ENCODE measurements around the gene NCAM2.

The NCAM2 gene

DNA sequence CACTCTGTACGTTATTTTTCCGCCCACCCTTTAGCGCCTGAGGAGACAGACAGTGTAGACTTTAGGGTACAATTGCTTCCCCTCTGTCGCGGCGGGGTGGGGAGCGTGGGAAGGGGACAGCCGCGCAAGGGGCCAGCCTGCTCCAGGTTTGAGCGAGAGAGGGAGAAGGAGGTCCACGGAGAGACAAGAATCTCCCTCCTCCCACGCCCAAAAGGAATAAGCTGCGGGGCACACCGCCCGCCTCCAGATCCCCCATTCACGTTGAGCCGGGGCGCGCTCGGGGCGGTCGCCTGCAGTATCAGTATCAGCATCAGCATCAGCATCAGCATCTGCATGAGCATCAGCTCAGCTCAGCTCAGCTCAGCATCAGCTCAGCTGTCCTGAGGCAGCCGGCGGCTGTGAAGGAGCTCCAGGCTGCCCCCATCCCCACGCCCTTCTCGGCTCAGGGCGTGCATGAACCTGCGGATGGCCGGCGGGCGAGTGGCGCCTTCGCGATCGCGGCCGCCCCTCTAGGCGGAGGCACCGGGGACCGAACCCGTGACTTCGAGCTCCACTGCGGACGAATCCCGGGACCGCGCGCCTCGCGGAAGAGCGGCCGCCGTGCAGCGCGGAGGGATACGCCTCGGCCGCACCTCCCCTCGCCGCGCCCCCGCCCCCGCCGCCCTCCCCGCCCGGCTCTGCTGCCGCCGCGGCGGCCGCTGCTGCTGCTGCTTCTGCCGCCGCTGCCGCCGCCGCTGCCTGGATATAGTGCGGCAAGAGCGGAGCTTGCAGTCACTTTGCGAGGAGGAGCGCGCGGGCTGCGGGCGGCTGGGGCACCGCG lies at the start of gene NCAM2:
NCAM2 (plus strand) TSS at position 774 of the 820 bp plus-strand sequence.
- peak in 50 of 51 donors; percentile 26 to 89 (median 70) for DNase-seq

DNA sequence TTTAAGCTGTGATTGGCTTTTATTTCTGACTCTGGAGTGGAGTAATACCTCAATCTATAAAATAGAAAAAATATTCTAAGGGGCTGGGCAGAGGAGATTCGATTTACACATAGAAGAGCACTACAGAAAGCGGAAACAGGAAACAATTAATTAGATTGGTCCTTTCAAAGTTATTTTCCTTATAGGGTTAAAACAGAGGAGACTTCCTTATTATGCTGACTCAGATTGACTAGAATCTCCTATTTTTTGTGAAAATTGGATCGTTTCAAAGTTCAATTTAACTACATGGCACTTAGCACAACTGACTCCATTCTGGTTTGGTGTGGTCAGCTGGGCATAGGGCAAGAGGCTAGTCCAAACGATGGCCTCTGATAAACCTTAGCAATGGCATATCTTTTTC lies 48.3 kb upstream of the NCAM2 start:
- no peak for DNase-seq

GRCh38 chr21:20965816-20966215 lies 32.4 kb upstream of the NCAM2 start:
- DNase-seq: no peak

- peak in 19 of 51 donors; percentile 4 to 59 (median 23) for DNase-seq
Observed at GRCh38 chr21:20968391-20968790, 29.8 kb upstream of the NCAM2 start.

- peak in 12 of 51 donors; percentile 3 to 66 (median 14) for DNase-seq
Observed at GRCh38 chr21:20970691-20971090, 27.5 kb upstream of the NCAM2 start.

DNA sequence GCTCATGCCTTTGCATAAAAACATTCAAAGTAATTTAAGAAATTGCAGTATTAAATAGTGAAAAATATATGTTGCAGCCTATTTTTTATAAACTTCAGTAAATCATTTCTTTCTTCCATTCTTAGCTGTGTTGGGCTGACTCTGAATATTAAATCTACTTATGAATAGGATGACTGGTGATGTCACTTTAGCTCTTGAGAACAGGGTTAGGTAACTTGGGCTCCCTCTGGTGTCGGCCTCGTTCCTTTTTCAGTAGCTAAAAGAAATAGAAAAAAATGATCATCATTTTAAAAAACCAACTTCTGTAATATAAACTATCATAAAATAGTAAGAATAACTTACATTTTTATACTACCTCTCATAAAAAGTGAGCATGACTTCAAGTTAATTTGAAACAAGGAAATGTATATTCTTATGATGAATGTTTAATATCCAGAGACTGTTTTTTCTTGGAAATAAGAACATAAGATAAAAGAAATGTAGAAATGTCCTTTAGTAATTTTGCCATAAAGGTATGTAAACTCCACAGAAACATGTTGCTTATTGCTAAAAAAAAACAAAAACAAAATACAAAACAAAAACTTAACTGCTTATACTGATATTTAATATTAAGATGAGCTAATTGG lies 26.8 kb upstream of the NCAM2 start:
- DNase-seq: peak in 30 of 51 donors; percentile 7 to 85 (median 48)

DNA sequence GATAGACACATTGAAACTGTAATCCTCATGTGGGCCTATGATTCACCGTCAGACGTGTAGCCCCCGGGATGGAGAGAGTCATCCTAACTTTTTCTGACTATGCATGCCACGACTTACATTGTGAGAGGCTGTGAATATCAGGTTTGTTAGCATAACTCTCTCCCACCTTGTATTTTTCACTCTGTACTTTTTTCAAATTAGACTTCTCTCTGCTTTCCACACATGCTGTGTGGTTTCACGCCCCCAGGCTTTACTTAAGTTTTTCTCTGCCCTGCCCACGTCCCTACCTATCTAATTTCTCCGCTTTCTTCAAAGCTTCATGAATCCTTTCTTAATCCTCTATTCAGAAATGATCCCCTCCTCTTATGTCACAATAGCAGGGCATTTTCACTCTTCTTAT lies 3.4 kb upstream of the NCAM2 start:
- peak in 1 of 51 donors; percentile 6 for DNase-seq

- DNase-seq: peak in 2 of 51 donors; percentile 20 to 32
Observed at GRCh38 chr21:20996421-20997310, 1.5 kb upstream of the NCAM2 start.

DNA sequence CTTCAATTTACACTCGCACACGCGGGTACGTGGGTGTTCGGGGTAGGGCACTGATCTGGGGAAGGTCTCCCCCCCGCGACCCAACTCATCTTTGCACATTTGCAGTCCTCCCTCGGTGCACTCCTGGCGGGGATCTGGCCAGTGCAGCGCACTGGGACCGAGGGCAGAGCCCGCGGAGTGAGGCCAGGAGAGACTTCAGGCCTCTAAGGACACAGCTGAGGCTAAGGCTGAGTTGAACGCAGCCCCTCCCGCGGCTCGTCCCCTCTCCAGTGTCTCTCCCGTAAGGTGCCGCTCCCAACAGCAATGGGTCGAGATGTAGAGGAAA lies 936 bp upstream of the NCAM2 start:
- DNase-seq: peak in 22 of 51 donors; percentile 5 to 79 (median 37)

GRCh38 chr21:20998456-20998789 lies 214 bp downstream of the NCAM2 start:
- DNase-seq: no peak

DNA sequence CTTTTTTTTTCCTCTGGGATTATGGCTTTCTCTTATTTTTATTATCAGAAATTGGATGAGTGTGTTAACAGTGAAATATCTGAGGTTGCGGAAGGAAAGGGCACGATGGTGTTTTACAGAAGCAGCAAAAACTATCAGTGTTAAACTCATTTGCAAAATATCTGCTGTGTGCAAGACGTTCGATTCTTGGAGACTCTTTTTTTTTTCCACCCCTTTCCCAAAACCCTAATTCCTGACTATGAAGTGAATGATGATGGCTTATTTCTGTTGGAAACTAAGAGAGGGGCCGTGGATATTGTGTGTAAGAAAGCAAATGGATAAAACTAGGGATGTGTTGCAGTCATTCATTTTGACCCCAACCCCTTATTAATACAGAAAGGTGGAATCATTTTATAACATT lies 677 bp downstream of the NCAM2 start:
- DNase-seq: peak in 1 of 51 donors; percentile 70

GRCh38 chr21:20999659-21000058 lies 1.4 kb downstream of the NCAM2 start:
- DNase-seq: peak in 29 of 51 donors; percentile 3 to 81 (median 34)

DNA sequence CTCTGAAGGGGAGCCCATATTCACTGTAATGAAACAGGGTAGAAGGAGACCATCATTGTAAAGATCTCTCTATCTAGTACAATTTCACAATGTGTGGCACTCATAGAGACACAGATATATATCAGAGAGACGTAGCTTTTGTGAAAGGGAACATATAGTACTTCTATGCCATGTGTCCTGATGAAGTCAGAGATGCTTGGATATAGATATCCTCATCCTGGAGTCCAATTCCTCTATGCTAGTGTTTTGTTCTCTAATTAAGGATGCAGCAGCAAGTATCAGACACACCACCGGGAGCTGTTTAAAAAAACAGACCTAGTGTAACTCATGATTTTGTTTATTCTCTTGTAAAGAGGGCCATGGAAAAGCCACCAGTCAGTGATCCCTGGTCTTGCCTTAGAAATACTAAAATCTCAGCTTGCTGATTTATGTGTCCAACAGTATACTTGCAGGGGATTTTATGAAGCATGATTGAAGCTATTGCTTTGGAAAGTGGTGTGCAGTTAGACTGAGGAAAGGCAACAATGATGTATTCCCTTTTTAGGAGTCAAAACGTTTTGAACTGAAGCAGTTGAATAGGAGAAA lies 2.5 kb downstream of the NCAM2 start:
- peak in 1 of 51 donors; percentile 81 for DNase-seq

DNA sequence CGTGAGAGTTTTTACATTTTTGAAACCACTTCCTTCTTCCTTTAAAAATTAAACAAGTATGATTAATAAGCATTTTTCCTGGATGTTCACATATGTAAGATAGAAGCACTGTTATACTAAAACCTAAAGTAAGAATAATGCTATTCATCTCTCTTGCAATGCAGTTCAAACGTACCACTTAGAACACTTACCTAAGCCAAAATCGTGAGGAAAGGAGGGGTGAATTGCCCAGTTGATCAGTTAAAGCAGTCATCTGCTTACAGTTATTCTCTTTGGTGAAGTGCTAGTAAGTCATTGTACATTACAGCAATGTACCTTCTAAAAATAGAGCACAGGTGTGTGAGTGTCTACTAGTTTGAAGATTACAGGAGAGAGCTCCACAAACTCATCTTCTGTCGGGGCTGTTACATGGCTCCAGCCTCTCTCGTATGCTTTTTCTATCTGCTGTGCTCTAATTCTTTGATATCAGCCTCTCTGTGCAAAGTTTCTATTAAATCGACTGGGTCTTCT lies 3.4 kb downstream of the NCAM2 start:
- DNase-seq: peak in 1 of 51 donors; percentile 50

DNA sequence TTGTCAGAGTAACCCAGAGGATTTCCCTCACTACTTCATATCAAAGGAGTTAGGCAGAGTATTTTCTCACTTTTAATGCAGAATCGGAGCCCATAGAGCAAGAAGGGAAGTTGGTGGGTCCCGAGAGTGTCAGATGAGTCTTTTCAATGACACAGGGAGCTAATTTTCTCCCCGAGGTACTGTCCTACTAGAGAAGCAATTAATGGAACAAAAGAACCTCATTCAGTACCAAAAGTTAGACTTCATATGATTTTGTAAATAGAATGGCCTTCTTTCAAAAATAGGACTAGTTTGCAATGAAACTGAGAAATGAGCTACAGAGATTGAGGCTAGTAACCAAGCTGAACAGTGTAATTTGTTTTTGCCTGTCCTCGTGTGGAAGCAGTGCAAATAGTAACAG lies 3.9 kb downstream of the NCAM2 start:
- peak in 1 of 51 donors; percentile 34 for DNase-seq

DNA sequence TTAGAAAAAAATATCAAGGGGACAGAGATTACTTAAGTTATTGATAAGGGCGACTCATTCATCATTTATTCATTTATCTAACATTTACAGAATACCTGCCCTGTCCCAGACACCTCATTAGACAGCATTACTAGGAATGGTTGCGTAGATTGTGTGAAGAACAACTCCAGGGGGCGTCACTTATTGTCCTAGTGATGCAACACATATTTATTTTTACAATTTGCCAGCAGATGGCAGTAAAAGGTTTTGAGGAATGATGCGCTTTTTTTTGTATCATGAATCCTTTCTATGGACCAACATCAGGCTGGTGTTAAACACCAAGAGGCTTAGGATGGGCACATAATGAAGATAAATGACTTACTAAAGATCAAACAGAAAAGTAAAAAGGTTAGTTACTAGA lies 5.5 kb downstream of the NCAM2 start:
- peak in 1 of 51 donors; percentile 26 for DNase-seq

- no peak for DNase-seq
Observed at GRCh38 chr21:21007606-21008005, 9.4 kb downstream of the NCAM2 start.

DNA sequence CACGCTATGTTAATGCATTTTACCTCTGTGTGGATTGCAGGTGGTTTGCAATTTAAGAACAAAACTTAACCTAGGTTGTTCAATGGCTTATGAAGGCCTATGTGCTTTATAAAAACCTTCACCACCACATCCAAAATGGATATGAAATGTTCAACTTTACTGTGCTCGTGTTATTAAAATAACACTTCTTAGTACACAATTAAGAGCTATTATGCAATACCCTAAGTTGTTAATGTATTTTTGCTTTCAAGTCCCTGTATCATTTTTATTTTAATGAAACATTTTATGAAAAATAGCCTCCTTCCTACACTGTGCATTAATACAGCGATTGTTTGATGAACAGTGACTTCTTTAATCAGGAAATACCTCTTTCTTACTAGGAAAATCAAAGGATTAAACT lies 12.0 kb downstream of the NCAM2 start:
- DNase-seq: no peak

DNA sequence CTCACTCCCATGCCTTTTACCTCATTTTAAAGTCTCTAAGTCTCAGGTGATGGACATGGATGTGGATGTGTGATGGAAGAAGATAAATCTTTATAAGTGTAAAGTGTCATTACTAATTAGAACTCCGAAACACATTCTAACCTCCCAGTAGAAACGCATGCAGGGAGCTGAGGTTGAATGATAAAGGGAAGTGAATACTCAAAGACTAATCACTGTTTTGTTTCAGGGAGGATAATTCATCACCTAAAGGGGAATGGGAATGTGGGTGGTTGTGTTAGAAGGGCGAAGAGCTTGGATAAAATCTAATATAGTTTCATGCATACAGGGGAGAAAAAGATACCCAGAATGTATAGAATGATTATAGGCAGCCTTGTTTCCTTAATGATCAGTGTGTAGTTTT lies 12.5 kb downstream of the NCAM2 start:
- no peak for DNase-seq

DNA sequence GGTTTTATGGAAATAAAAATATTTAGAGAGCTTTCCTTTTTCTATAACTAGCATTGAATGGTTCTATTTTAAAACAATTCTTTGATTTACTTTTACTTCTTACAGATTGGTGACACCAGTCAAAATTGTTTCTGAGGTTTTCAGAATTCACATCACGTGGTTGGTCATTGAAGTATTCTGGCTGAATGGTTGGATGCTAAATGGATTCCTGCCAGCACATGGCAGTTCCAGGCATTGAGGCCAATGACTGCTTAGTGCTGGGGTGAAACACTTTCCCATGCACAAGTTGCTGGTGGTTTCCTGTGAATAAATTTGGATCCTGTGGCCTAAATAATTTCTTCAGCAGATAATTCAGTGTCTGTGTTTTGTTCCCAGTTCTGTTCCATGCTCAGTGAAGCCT lies 20.6 kb downstream of the NCAM2 start:
- DNase-seq: peak in 29 of 51 donors; percentile 1 to 73 (median 34)

GRCh38 chr21:21019681-21020080 lies 21.5 kb downstream of the NCAM2 start:
- no peak for DNase-seq

Data from hypothalamus (tissue), 51 donors.